Hepatocyte (in vitro differentiated cells): Measurements from ENCODE around the gene EML6.

Experiments
- EZH2phosphoT487 ChIP-seq: fragments of 200-600 bp; sonication (generic); IDR thresholded peaks from one replicate; pipeline ENCODE4 v1.6.1; 2018; ENCODE audit warnings: antibody characterized with exemption, mild to moderate bottlenecking, low read depth, moderate library complexity; ENCODE audit not compliant: unreplicated experiment, severe bottlenecking
- TF ChIP-seq, protein P1 (sequence below): fragments of 200-600 bp; sonication (generic); IDR thresholded peaks from 2 replicates; pipeline ENCODE4 v1.5.1; 2016; ENCODE audit warnings: antibody characterized with exemption, mild to moderate bottlenecking; ENCODE audit not compliant: poor library complexity

DNA sequence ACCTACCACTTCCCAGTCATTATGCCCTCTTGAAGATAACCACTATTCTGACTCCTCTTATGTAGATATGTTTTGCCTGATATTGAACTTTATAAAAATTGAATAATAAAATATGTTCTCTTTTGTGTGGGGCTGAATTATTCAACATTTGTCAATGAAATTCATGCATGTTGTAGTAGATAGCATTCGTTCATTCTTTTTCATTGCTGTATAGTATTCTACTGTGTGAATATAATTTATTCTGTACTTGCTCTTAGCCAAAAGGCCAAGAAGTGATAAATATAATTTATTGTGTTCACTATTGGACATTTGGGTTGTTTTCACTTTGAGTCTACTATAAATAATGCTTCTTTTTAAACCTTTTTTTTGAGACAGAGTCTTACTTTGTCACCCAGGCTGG, 29.0 kb downstream of the EML6 start:
- TF ChIP-seq EZH2phosphoT487, result no peak
- TF ChIP-seq, protein P1, sequence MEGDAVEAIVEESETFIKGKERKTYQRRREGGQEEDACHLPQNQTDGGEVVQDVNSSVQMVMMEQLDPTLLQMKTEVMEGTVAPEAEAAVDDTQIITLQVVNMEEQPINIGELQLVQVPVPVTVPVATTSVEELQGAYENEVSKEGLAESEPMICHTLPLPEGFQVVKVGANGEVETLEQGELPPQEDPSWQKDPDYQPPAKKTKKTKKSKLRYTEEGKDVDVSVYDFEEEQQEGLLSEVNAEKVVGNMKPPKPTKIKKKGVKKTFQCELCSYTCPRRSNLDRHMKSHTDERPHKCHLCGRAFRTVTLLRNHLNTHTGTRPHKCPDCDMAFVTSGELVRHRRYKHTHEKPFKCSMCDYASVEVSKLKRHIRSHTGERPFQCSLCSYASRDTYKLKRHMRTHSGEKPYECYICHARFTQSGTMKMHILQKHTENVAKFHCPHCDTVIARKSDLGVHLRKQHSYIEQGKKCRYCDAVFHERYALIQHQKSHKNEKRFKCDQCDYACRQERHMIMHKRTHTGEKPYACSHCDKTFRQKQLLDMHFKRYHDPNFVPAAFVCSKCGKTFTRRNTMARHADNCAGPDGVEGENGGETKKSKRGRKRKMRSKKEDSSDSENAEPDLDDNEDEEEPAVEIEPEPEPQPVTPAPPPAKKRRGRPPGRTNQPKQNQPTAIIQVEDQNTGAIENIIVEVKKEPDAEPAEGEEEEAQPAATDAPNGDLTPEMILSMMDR, result no peak
